H9 (cell line): ENCODE results near the gene CADM1. TPM values are rescaled to one million over a fixed set of nuclear protein-coding genes. Genes with fewer than 3 reads are reported as not detected.

ENCODE experiments used
- DNase-seq: peaks from one replicate; pipeline ENCODE4 v3.0.0-alpha.2; 2017
- H2AFZ ChIP-seq: one replicate; pipeline ENCODE4 v1.6.1; 2013; ENCODE audit warnings: mild to moderate bottlenecking, low read length, control low read depth, moderate library complexity
- H2AK5ac ChIP-seq: 2 replicates; pipeline ENCODE4 v1.6.1; 2013; ENCODE audit warnings: low read length, control low read depth, mixed read lengths; ENCODE audit not compliant: insufficient read length
- H2BK120ac ChIP-seq: one replicate; pipeline ENCODE4 v1.6.1; 2013; ENCODE audit warnings: low read depth, mild to moderate bottlenecking, low read length, control low read depth, inconsistent platforms; ENCODE audit not compliant: poor library complexity, severe bottlenecking
- H2BK12ac ChIP-seq: 2 replicates; pipeline ENCODE4 v1.6.1; 2013; ENCODE audit warnings: low read length, control low read depth, mixed read lengths, low read depth; ENCODE audit not compliant: insufficient read length
- H2BK15ac ChIP-seq: 2 replicates; pipeline ENCODE4 v1.6.1; 2013; ENCODE audit warnings: low read depth, low read length, control low read depth
- H2BK20ac ChIP-seq: one replicate; pipeline ENCODE4 v1.6.1; 2013; ENCODE audit warnings: low read depth, mild to moderate bottlenecking, low read length, control low read depth, inconsistent platforms; ENCODE audit not compliant: poor library complexity, severe bottlenecking
- H2BK5ac ChIP-seq: 2 replicates; pipeline ENCODE4 v1.6.1; 2013; ENCODE audit warnings: low read length, control low read depth, mixed read lengths; ENCODE audit not compliant: insufficient read length
- H3K14ac ChIP-seq: 2 replicates; pipeline ENCODE4 v1.6.1; 2013; ENCODE audit warnings: low read length, control low read depth; ENCODE audit not compliant: insufficient read depth
- H3K18ac ChIP-seq: 2 replicates; pipeline ENCODE4 v1.6.1; 2013; ENCODE audit warnings: low read depth, mild to moderate bottlenecking, mixed read lengths, low read length, control low read depth; ENCODE audit not compliant: insufficient read length
- H3K23ac ChIP-seq: 2 replicates; pipeline ENCODE4 v1.6.1; 2013; ENCODE audit warnings: low read length, control low read depth, mixed read lengths, low read depth; ENCODE audit not compliant: insufficient read length
- H3K23me2 ChIP-seq: 2 replicates; pipeline ENCODE4 v1.6.1; 2013; ENCODE audit warnings: low read depth, mild to moderate bottlenecking, mixed read lengths, low read length, control low read depth; ENCODE audit not compliant: insufficient read length, poor library complexity, severe bottlenecking
- H3K27ac ChIP-seq: 2 replicates; pipeline ENCODE4 v1.5.1; 2013; ENCODE audit warnings: low read length, control low read depth, mixed read lengths, low read depth; ENCODE audit not compliant: insufficient read length
- H3K27me3 ChIP-seq: 2 replicates; pipeline ENCODE4 v1.6.1; 2013; ENCODE audit warnings: low read length, control low read depth, inconsistent platforms; ENCODE audit not compliant: insufficient read depth
- H3K4ac ChIP-seq: 2 replicates; pipeline ENCODE4 v1.6.1; 2013; ENCODE audit warnings: low read depth, mild to moderate bottlenecking, control low read depth, inconsistent platforms, low read length, moderate library complexity
- H3K4me1 ChIP-seq: 2 replicates; pipeline ENCODE4 v1.6.1; 2013; ENCODE audit warnings: low read length, control low read depth, inconsistent platforms; ENCODE audit not compliant: insufficient read depth
- H3K4me2 ChIP-seq: 2 replicates; pipeline ENCODE4 v1.6.1; 2013; ENCODE audit warnings: low read length, control low read depth, mixed read lengths; ENCODE audit not compliant: insufficient read length, insufficient read depth
- H3K56ac ChIP-seq: 2 replicates; pipeline ENCODE4 v1.6.1; 2013; ENCODE audit warnings: low read depth, mild to moderate bottlenecking, mixed read lengths, low read length, control low read depth; ENCODE audit not compliant: insufficient read length
- H3K79me1 ChIP-seq: 2 replicates; pipeline ENCODE4 v1.6.1; 2013; ENCODE audit warnings: low read depth, mild to moderate bottlenecking, moderate library complexity, low read length, control low read depth, inconsistent platforms; ENCODE audit not compliant: insufficient read depth, poor library complexity, severe bottlenecking
- H3K79me2 ChIP-seq: 2 replicates; pipeline ENCODE4 v1.6.1; 2013; ENCODE audit warnings: low read length, control low read depth, inconsistent platforms; ENCODE audit not compliant: insufficient read depth
- H3K9ac ChIP-seq: 2 replicates; pipeline ENCODE4 v1.6.1; 2013; ENCODE audit warnings: low read length, control low read depth, mixed read lengths; ENCODE audit not compliant: insufficient read length; ENCODE audit errors: extremely low read depth
- H3K9me3 ChIP-seq: one replicate; pipeline ENCODE4 v1.6.1; 2013; ENCODE audit warnings: low read depth, low read length, inconsistent platforms; ENCODE audit not compliant: control insufficient read depth
- H3T11ph ChIP-seq: one replicate; pipeline ENCODE4 v1.6.1; 2013; ENCODE audit warnings: mild to moderate bottlenecking, low read length, control low read depth, inconsistent platforms
- H4K20me1 ChIP-seq: one replicate; pipeline ENCODE4 v1.6.1; 2013; ENCODE audit not compliant: control insufficient read depth, insufficient read length, insufficient read depth
- H4K5ac ChIP-seq: 2 replicates; pipeline ENCODE4 v1.6.1; 2013; ENCODE audit warnings: low read depth, mild to moderate bottlenecking, mixed read lengths, low read length, control low read depth; ENCODE audit not compliant: insufficient read length
- H4K8ac ChIP-seq: replicated peaks from 2 replicates; pipeline ENCODE4 v1.6.1; 2013; ENCODE audit warnings: low read length, control low read depth, mixed read lengths, low read depth; ENCODE audit not compliant: insufficient read length
- H4K91ac ChIP-seq: 2 replicates; pipeline ENCODE4 v1.6.1; 2013; ENCODE audit warnings: low read depth, mild to moderate bottlenecking, moderate library complexity, mixed read lengths, low read length, control low read depth; ENCODE audit not compliant: insufficient read length
- H3K27ac Mint-ChIP-seq, 3 experiments: 2 replicates in 2 of 3; 3 replicates in 1 of 3; pipeline ENCODE4 v1.8.0; 2020 to 2021; ENCODE audit warnings: mixed read lengths in 3 of 3, mild to moderate bottlenecking in 1 of 3, moderate library complexity in 1 of 3
- H3K27me3 Mint-ChIP-seq: 2 replicates; pipeline ENCODE4 v1.8.0; 2021; ENCODE audit warnings: low read depth, mild to moderate bottlenecking, moderate library complexity, mixed read lengths
- H3K36me3 Mint-ChIP-seq, 3 experiments: 2 replicates in 2 of 3; 3 replicates in 1 of 3; pipeline ENCODE4 v1.8.0; 2020 to 2021; ENCODE audit warnings: low read depth in 3 of 3, mixed read lengths in 3 of 3; ENCODE audit not compliant: insufficient read depth in 1 of 3
- H3K4me1 Mint-ChIP-seq, 2 experiments: 2 replicates each; pipeline ENCODE4 v1.8.0; 2020; ENCODE audit warnings: mixed read lengths in 2 of 2
- H3K4me3 Mint-ChIP-seq, 2 experiments: 2 replicates in 1 of 2; 3 replicates in 1 of 2; pipeline ENCODE4 v1.8.0; 2020 to 2021; ENCODE audit warnings: mild to moderate bottlenecking in 2 of 2, mixed read lengths in 2 of 2, moderate library complexity in 1 of 2
- H3K9me3 Mint-ChIP-seq, 2 experiments: 2 replicates in 1 of 2; 3 replicates in 1 of 2; pipeline ENCODE4 v1.8.0; 2020; ENCODE audit warnings: mild to moderate bottlenecking in 2 of 2, mixed read lengths in 2 of 2, moderate library complexity in 1 of 2
- CTCF ChIP-seq: fragments of 200-600 bp; sonication (generic); conservative IDR thresholded peaks from 3 replicates; pipeline ENCODE4 v1.8.0; 2021; ENCODE audit warnings: antibody characterized with exemption, mild to moderate bottlenecking
- WGBS: extraction: QIAGEN DNeasy Blood & Tissue Kit; methylation state at CpG from one replicate; pipeline ENCODE4 v1.1.7; 2013; ENCODE audit warnings: missing lambda C conversion rate, low lambda C conversion rate, mixed read lengths; ENCODE audit not compliant: insufficient read length; ENCODE audit errors: extremely low coverage; 5-methylcytosine and 5-hydroxymethylcytosine counted together
- total RNA-seq: library from RNA; stranded (reverse); gene quantifications from 2 replicates; pipeline ENCODE4 v1.2.1, GENCODE V29; 2021

CADM1 gene
- total RNA-seq, 1 experiment from 2014 or later, result 11.9 TPM

GRCh38 chr11:115151010-115151409, 353.2 kb downstream of the CADM1 start:
- Histone ChIP-seq H3K14ac (no peak overlapping the region), H3K79me1 (no peaks in the 10 kb centered on the region), H2BK5ac (no peak overlapping the region), H2BK120ac (no peak overlapping the region), H2BK15ac (no peak overlapping the region), H2AFZ (no peak overlapping the region), H3K79me2 (no peaks in the 10 kb centered on the region), H3T11ph (no peak overlapping the region), H3K23ac (no peak overlapping the region), H3K23me2 (no peaks in the 10 kb centered on the region), H3K27ac (no peak overlapping the region), H2BK12ac (no peak overlapping the region), H3K9ac (no peak overlapping the region), H4K91ac (no peak overlapping the region), H3K9me3 (no peaks in the 10 kb centered on the region), H2AK5ac (no peak overlapping the region), H4K8ac (no peak overlapping the region), H4K20me1 (no peaks in the 10 kb centered on the region), H3K4me2 (no peak overlapping the region), H3K18ac (no peak overlapping the region), H3K27me3 (no peaks in the 10 kb centered on the region), H3K4me1 (no peaks in the 10 kb centered on the region), H2BK20ac (no peak overlapping the region), H3K4ac (no peak overlapping the region), H3K56ac (no peak overlapping the region), H4K5ac (no peak overlapping the region)
- Mint-ChIP-seq H3K27ac (peak overlapping the region in 1 of 3 experiments; percentile 79; a peak in 1 of 7 replicates), H3K27me3 (peaks cover 6% of the 10 kb centered on the region; the same call in 1 of the 2 replicates), H3K36me3 (no peaks in the 10 kb centered on the region; a peak in 1 of 7 replicates), H3K4me3 (no peak overlapping the region), H3K4me1 (peaks cover 0 to 3% of the 10 kb centered on the region in 2 experiments; a peak in 2 of 4 replicates), H3K9me3 (no peaks in the 10 kb centered on the region; a peak in 1 of 5 replicates)
- no CpG with 5 or more reads among the region's 1 CpG for WGBS
- no peak for DNase-seq
- TF ChIP-seq CTCF, result no peak
